ENCODE data around the gene LEKR1.
"Not testable (repeated sequence)": the region's sequence is repeated elsewhere in the genome, so short reads cannot be mapped to it uniquely, and the experiment has no call there.

Gene LEKR1

DNA sequence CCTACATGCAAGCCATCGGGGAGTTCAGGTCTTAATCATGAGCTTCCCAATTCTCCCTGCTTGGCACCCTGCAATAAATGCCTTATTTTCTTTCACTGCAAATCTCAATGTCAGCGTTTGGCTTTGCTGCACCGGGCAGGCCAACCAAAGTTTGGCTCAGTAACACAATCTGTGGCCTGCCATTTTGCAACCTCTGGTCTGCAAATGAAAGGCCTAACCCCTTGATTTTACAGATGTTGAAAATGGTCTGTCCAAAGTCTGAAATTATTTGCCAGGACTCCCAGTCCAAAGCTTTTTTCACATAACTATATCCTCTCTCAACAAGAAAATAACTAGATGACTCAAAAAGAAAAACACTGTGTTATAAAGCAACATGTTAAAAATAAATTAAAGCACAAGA, 34.0 kb upstream of the LEKR1 start:
- H3K4me3 ChIP-seq (ENCODE audit: low read length in 2 of 2): no peak overlapping the region
- H3K9ac ChIP-seq (ENCODE audit: low read depth in 1 of 2, low read length in 2 of 2): no peak overlapping the region
- H3K9me3 ChIP-seq (ENCODE audit: control insufficient read depth in 2 of 2, low read length in 2 of 2): no peaks in the 10 kb centered on the region
- no peaks in the 10 kb centered on the region for H3K4me1 ChIP-seq (ENCODE audit: control insufficient read depth in 2 of 2, insufficient read depth in 2 of 2, low read length in 2 of 2)
- H3K27ac ChIP-seq (ENCODE audit: low read depth in 2 of 2, low read length in 2 of 2): no peak overlapping the region
- H3K27me3 ChIP-seq (ENCODE audit: control insufficient read depth in 2 of 2, insufficient read depth in 2 of 2, low read length in 2 of 2): no peaks in the 10 kb centered on the region
- H3K36me3 ChIP-seq (ENCODE audit: control insufficient read depth in 2 of 2, insufficient read depth in 2 of 2, low read length in 2 of 2): no peaks in the 10 kb centered on the region

DNA sequence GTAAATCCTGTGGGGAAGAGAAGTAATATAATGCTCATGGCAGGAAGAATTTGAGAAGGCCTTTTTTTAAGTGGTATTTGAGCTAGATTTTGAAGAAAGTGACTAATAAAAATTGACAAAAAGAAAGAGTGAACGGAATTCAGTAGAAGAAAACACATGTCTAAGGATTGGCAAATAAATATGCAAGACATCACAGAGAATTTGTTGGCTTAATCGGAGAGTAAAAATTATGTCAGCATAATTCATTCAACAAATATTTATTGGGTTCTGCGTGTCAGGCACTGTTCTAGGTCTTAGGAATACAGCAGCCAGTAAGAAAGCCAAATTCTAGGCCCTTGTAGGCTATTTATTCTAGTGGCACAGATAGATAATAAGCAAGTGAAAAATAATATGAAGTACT, 33.6 kb upstream of the LEKR1 start:
- H3K4me3 ChIP-seq (ENCODE audit: low read length in 2 of 2): no peak overlapping the region
- no peak overlapping the region for H3K9ac ChIP-seq (ENCODE audit: low read depth in 1 of 2, low read length in 2 of 2)
- H3K9me3 ChIP-seq (ENCODE audit: control insufficient read depth in 2 of 2, low read length in 2 of 2): no peaks in the 10 kb centered on the region
- H3K27ac ChIP-seq (ENCODE audit: low read depth in 2 of 2, low read length in 2 of 2): no peak overlapping the region
- H3K36me3 ChIP-seq (ENCODE audit: control insufficient read depth in 2 of 2, insufficient read depth in 2 of 2, low read length in 2 of 2): no peaks in the 10 kb centered on the region
- H3K27me3 ChIP-seq (ENCODE audit: control insufficient read depth in 2 of 2, insufficient read depth in 2 of 2, low read length in 2 of 2): no peaks in the 10 kb centered on the region
- H3K4me1 ChIP-seq (ENCODE audit: control insufficient read depth in 2 of 2, insufficient read depth in 2 of 2, low read length in 2 of 2): no peaks in the 10 kb centered on the region

DNA sequence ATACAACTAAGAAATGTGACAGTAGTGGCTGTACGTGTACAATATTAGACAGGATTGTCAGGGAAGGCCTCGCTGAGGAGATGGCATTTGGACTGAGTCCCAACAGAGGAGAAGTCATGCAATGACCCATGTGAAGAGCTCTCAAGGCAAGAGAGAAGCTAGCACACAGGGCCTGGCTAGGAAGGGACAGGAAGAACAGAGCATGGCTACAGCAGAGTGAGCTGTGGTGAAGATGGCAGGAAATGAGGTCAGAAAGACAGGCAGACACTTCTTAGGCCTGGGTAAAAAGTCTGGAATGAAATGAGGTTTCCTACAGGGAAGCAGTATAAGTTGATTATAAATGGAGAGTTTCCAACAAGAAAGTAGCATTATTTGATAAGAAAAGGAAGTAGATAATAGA, 33.2 kb upstream of the LEKR1 start:
- Histone ChIP-seq H3K27ac (ENCODE audit: low read depth in 2 of 2, low read length in 2 of 2) (no peak overlapping the region), H3K4me3 (ENCODE audit: low read length in 2 of 2) (no peak overlapping the region), H3K27me3 (ENCODE audit: control insufficient read depth in 2 of 2, insufficient read depth in 2 of 2, low read length in 2 of 2) (no peaks in the 10 kb centered on the region), H3K4me1 (ENCODE audit: control insufficient read depth in 2 of 2, insufficient read depth in 2 of 2, low read length in 2 of 2) (no peaks in the 10 kb centered on the region), H3K9ac (ENCODE audit: low read depth in 1 of 2, low read length in 2 of 2) (no peak overlapping the region), H3K9me3 (ENCODE audit: control insufficient read depth in 2 of 2, low read length in 2 of 2) (no peaks in the 10 kb centered on the region), H3K36me3 (ENCODE audit: control insufficient read depth in 2 of 2, insufficient read depth in 2 of 2, low read length in 2 of 2) (no peaks in the 10 kb centered on the region)

DNA sequence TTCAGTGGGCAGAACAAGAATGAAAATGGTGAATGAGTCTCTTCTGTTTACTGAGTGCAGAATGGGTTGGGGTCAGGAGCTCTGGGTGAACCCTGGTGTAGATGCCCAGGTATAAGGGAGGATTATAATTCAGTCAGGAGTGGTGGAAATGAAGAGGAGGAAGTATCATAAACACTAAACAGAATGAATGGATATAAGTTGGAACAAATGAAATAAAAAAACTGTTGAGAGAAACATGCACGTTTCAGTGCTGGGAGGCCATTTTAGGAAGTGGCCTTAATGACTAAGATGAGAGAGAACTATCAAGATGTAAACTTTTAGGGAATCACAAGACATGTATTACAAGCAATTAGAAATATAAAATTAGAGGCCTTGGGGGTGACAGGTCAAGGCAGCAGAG, 32.8 kb upstream of the LEKR1 start:
- H3K4me3 ChIP-seq (ENCODE audit: low read length in 2 of 2): no peak overlapping the region
- H3K9ac ChIP-seq (ENCODE audit: low read depth in 1 of 2, low read length in 2 of 2): no peak overlapping the region
- H3K27ac ChIP-seq (ENCODE audit: low read depth in 2 of 2, low read length in 2 of 2): no peak overlapping the region
- H3K9me3 ChIP-seq (ENCODE audit: control insufficient read depth in 2 of 2, low read length in 2 of 2): no peaks in the 10 kb centered on the region
- no peaks in the 10 kb centered on the region for H3K4me1 ChIP-seq (ENCODE audit: control insufficient read depth in 2 of 2, insufficient read depth in 2 of 2, low read length in 2 of 2)
- no peaks in the 10 kb centered on the region for H3K27me3 ChIP-seq (ENCODE audit: control insufficient read depth in 2 of 2, insufficient read depth in 2 of 2, low read length in 2 of 2)
- H3K36me3 ChIP-seq (ENCODE audit: control insufficient read depth in 2 of 2, insufficient read depth in 2 of 2, low read length in 2 of 2): no peaks in the 10 kb centered on the region

DNA sequence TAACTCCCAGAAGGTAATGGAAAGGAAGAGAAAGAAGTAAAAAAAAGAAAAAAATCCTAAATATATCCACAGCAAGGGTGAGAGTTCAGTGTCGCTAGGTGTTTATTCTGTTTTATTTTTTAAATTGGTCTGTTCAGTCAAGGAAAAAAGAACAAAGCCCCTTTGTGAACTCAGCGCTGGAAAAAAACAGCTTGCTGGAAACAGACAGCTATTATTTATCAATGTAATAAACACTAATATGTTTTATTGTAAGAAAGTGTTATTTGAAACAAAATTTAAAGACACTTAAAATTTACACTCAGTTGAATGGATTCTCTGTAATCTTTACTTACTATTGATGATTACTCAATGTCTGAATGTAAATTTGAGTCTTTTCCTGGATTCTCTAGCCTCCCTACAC, 32.3 kb upstream of the LEKR1 start:
- Histone ChIP-seq H3K27me3 (ENCODE audit: control insufficient read depth in 2 of 2, insufficient read depth in 2 of 2, low read length in 2 of 2) (no peaks in the 10 kb centered on the region), H3K9me3 (ENCODE audit: control insufficient read depth in 2 of 2, low read length in 2 of 2) (no peaks in the 10 kb centered on the region), H3K4me3 (ENCODE audit: low read length in 2 of 2) (no peak overlapping the region), H3K36me3 (ENCODE audit: control insufficient read depth in 2 of 2, insufficient read depth in 2 of 2, low read length in 2 of 2) (no peaks in the 10 kb centered on the region), H3K4me1 (ENCODE audit: control insufficient read depth in 2 of 2, insufficient read depth in 2 of 2, low read length in 2 of 2) (no peaks in the 10 kb centered on the region), H3K27ac (ENCODE audit: low read depth in 2 of 2, low read length in 2 of 2) (no peak overlapping the region), H3K9ac (ENCODE audit: low read depth in 1 of 2, low read length in 2 of 2) (no peak overlapping the region)

DNA sequence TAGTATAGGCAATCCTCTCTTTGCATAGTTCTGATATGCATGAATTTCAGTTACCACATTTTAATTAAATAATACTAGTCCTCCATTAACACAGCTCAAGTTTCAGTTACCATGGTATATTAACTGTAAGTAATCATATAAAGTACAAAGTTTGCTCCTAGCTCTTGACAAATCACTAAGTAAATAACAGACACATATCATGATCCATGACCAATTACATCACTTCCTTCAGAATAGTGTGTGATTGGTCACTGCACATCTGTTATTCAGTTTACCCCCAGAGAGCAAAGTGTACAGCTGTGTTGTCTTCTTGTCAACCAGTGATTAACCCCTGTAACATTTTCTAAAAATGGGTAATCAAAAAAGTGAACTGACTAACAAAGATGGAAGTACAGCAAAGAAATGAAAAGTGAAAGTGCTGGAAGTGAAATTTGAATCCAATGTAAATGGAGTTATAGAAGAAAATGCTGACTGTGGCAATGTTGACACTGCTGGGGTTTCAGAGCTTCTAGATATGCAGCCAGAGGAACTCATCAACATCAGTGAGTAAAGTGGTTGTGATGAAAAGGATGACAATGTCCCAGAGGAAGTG, 30.2 kb upstream of the LEKR1 start:
- H3K4me1 ChIP-seq (ENCODE audit: control insufficient read depth in 2 of 2, insufficient read depth in 2 of 2, low read length in 2 of 2): no peaks in the 10 kb centered on the region
- no peaks in the 10 kb centered on the region for H3K36me3 ChIP-seq (ENCODE audit: control insufficient read depth in 2 of 2, insufficient read depth in 2 of 2, low read length in 2 of 2)
- no peak overlapping the region for H3K4me3 ChIP-seq (ENCODE audit: low read length in 2 of 2)
- no peaks in the 10 kb centered on the region for H3K27me3 ChIP-seq (ENCODE audit: control insufficient read depth in 2 of 2, insufficient read depth in 2 of 2, low read length in 2 of 2)
- H3K9me3 ChIP-seq (ENCODE audit: control insufficient read depth in 2 of 2, low read length in 2 of 2): peaks cover 0 to 4% of the 10 kb centered on the region in 2 donors
- no peak overlapping the region for H3K9ac ChIP-seq (ENCODE audit: low read depth in 1 of 2, low read length in 2 of 2)
- no peak overlapping the region for H3K27ac ChIP-seq (ENCODE audit: low read depth in 2 of 2, low read length in 2 of 2)

DNA sequence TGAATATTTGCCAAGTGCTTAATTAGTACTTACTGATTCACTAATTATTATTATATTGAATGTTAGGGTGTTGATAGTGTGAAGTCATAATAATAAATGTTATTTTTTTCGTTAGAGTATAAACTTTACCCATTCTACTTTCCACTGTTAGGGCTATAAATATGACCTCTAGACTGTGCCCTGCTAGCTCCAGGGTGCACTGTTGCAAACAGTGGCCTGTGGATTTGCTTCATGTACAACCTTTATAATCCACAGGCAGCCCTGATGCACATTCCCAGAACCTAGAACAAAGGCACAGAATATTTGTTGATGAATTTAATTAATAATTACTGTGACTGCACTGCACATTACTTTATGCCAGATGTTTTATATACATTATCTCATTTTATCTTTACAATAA, 28.8 kb upstream of the LEKR1 start:
- H3K27me3 ChIP-seq (ENCODE audit: control insufficient read depth in 2 of 2, insufficient read depth in 2 of 2, low read length in 2 of 2): no peaks in the 10 kb centered on the region
- peaks cover 0 to 4% of the 10 kb centered on the region in 2 donors for H3K9me3 ChIP-seq (ENCODE audit: control insufficient read depth in 2 of 2, low read length in 2 of 2)
- no peak overlapping the region for H3K27ac ChIP-seq (ENCODE audit: low read depth in 2 of 2, low read length in 2 of 2)
- H3K36me3 ChIP-seq (ENCODE audit: control insufficient read depth in 2 of 2, insufficient read depth in 2 of 2, low read length in 2 of 2): no peaks in the 10 kb centered on the region
- no peak overlapping the region for H3K9ac ChIP-seq (ENCODE audit: low read depth in 1 of 2, low read length in 2 of 2)
- H3K4me1 ChIP-seq (ENCODE audit: control insufficient read depth in 2 of 2, insufficient read depth in 2 of 2, low read length in 2 of 2): no peaks in the 10 kb centered on the region
- H3K4me3 ChIP-seq (ENCODE audit: low read length in 2 of 2): no peak overlapping the region

DNA sequence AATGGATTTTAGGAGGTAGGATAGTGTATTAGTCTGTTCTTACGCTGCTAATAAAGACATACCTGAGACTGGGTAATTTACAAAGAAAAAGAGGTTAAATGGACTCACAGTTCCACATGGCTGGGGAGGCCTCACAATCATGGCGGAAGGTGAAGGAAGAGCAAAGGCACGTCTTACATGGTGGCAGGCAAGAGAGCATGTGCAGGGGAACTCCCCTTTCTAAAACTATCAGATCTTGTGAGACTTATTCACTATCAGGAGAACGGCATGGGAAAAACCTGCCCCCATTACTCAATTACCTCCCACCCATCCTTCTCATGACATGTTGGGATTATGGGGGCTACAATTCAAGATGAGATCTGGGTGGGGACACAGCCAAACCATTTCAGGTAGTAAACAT, 25.9 kb upstream of the LEKR1 start:
- H3K4me1 ChIP-seq (ENCODE audit: control insufficient read depth in 2 of 2, insufficient read depth in 2 of 2, low read length in 2 of 2); H3K36me3 ChIP-seq (ENCODE audit: control insufficient read depth in 2 of 2, insufficient read depth in 2 of 2, low read length in 2 of 2); H3K9ac ChIP-seq (ENCODE audit: low read depth in 1 of 2, low read length in 2 of 2); H3K27ac ChIP-seq (ENCODE audit: low read depth in 2 of 2, low read length in 2 of 2); H3K4me3 ChIP-seq (ENCODE audit: low read length in 2 of 2); H3K27me3 ChIP-seq (ENCODE audit: control insufficient read depth in 2 of 2, insufficient read depth in 2 of 2, low read length in 2 of 2); H3K9me3 ChIP-seq (ENCODE audit: control insufficient read depth in 2 of 2, low read length in 2 of 2): not testable (repeated sequence)

DNA sequence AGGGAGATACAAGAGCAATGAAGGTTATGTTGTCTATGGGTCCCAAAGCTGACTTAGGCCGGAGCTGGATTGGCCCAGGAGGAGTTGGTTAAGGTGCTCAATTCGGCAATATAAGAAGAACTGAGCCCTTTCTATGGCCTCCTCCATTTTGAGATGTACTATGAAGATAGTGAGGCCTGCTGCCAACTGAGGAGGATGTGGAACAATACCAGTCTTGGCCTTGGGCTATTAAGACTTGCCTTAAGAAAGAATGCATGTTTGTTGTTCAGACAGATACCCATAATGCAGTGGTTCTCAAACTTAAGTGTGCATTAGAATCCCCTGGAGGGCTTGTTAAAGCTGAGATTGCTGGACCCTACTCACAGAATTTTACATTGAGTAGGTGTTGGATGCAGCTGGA, 24.4 kb upstream of the LEKR1 start:
- no peak overlapping the region for H3K9ac ChIP-seq (ENCODE audit: low read depth in 1 of 2, low read length in 2 of 2)
- no peaks in the 10 kb centered on the region for H3K4me1 ChIP-seq (ENCODE audit: control insufficient read depth in 2 of 2, insufficient read depth in 2 of 2, low read length in 2 of 2)
- H3K27me3 ChIP-seq (ENCODE audit: control insufficient read depth in 2 of 2, insufficient read depth in 2 of 2, low read length in 2 of 2): no peaks in the 10 kb centered on the region
- H3K9me3 ChIP-seq (ENCODE audit: control insufficient read depth in 2 of 2, low read length in 2 of 2): peaks cover 0 to 4% of the 10 kb centered on the region in 2 donors
- no peak overlapping the region for H3K27ac ChIP-seq (ENCODE audit: low read depth in 2 of 2, low read length in 2 of 2)
- H3K4me3 ChIP-seq (ENCODE audit: low read length in 2 of 2): no peak overlapping the region
- no peaks in the 10 kb centered on the region for H3K36me3 ChIP-seq (ENCODE audit: control insufficient read depth in 2 of 2, insufficient read depth in 2 of 2, low read length in 2 of 2)

DNA sequence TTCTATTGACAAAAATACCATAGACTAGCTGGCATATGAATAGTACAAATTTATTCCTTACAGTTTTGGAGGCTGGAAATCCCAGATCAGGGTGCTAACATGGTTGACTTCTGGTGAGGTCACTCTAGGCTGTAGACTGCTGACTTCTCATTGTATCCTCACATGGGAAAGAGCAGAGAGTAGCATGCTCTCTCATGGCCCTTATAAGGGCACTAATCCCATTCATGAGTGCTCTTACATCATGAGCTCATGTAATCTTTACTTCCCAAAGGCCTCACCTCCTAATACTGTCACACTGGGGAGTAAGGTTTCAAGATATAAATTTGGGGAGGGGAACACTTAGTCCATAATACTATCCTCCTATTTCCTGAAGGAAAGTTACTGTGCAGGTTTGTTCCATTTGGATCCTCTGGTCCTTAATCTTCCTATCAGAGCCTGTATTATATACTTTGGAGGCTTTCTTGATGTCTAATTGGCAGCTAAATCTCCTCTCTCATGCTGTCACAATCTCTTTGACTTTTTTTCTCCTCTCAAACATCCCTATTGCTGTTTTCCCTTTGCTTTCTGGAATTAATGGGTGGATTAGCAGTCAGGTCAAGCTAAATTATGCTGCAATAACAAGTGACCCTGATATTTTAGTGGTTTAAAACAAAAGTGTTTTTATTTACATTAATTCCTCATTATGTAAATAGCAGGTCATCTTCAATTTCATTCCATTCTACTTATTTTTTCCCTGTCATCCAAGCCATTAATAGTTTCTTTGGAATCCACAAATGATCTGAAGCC, 23.1 kb upstream of the LEKR1 start:
- peaks cover 0 to 4% of the 10 kb centered on the region in 2 donors for H3K9me3 ChIP-seq (ENCODE audit: control insufficient read depth in 2 of 2, low read length in 2 of 2)
- H3K4me1 ChIP-seq (ENCODE audit: control insufficient read depth in 2 of 2, insufficient read depth in 2 of 2, low read length in 2 of 2): no peaks in the 10 kb centered on the region
- H3K27ac ChIP-seq (ENCODE audit: low read depth in 2 of 2, low read length in 2 of 2): no peak overlapping the region
- H3K36me3 ChIP-seq (ENCODE audit: control insufficient read depth in 2 of 2, insufficient read depth in 2 of 2, low read length in 2 of 2): no peaks in the 10 kb centered on the region
- no peak overlapping the region for H3K4me3 ChIP-seq (ENCODE audit: low read length in 2 of 2)
- no peak overlapping the region for H3K9ac ChIP-seq (ENCODE audit: low read depth in 1 of 2, low read length in 2 of 2)
- no peaks in the 10 kb centered on the region for H3K27me3 ChIP-seq (ENCODE audit: control insufficient read depth in 2 of 2, insufficient read depth in 2 of 2, low read length in 2 of 2)
